Activated naive CD8-positive, alpha-beta T cell treated with anti-CD3 and anti-CD28 coated beads, Interleukin-2, amount 10 ng/mL, durations not matched to agents 7 days and 5 days (primary cell): Measurements from ENCODE around the gene LIMCH1. TPM values are rescaled to one million over a fixed set of nuclear protein-coding genes. Genes with fewer than 3 reads are reported as not detected.
"Not testable (repeated sequence)": the region's sequence is repeated elsewhere in the genome, so short reads cannot be mapped to it uniquely, and the experiment has no call there.

ENCODE experiments used
- ATAC-seq: fragments of 150-1000 bp; cut with Tn5 transposase; one replicate; pipeline ENCODE4 v1.10.0; 2021; ENCODE audit warnings: low read depth, moderate library complexity
- POLR2A ChIA-PET: fragments of 350-600 bp; sonication (Branson Sonifier 250); formaldehyde crosslinking; loops from one replicate; lab custom pipeline; 2021; ENCODE audit warnings: antibody characterized with exemption; lab: Charles Lee
- DNase-seq: peaks from one replicate; pipeline ENCODE4 v3.0.0; 2021
- H3K27ac Mint-ChIP-seq: one replicate; pipeline ENCODE4 v1.8.0; 2022; ENCODE audit warnings: mild to moderate bottlenecking, mixed read lengths
- H3K27me3 Mint-ChIP-seq: one replicate; pipeline ENCODE4 v1.8.0; 2022; ENCODE audit warnings: mild to moderate bottlenecking, moderate library complexity, mixed read lengths
- H3K36me3 Mint-ChIP-seq: one replicate; pipeline ENCODE4 v1.8.0; 2021; ENCODE audit warnings: mild to moderate bottlenecking, mixed read lengths
- H3K4me1 Mint-ChIP-seq: one replicate; pipeline ENCODE4 v1.8.0; 2021; ENCODE audit warnings: mixed read lengths
- H3K4me3 Mint-ChIP-seq: one replicate; pipeline ENCODE4 v1.8.0; 2022; ENCODE audit warnings: mild to moderate bottlenecking, moderate library complexity, mixed read lengths
- H3K9me3 Mint-ChIP-seq: one replicate; pipeline ENCODE4 v1.8.0; 2021; ENCODE audit warnings: mixed read lengths
- total RNA-seq, 2 experiments: library from RNA; stranded (reverse); gene quantifications; one replicate each; pipeline ENCODE4 v1.2.3, GENCODE V29; 2021

The LIMCH1 gene
- total RNA-seq: not detected

- no peak for ATAC-seq
- DNase-seq: no peak
- no peak within 1 kb of the TSS for H3K4me3 Mint-ChIP-seq
- no peaks in the 10 kb centered on the region for H3K9me3 Mint-ChIP-seq
- no peaks in the 10 kb centered on the region for H3K4me1 Mint-ChIP-seq
- POLR2A ChIA-PET: no interaction called here
- no peaks in the 10 kb centered on the region for H3K36me3 Mint-ChIP-seq
- H3K27ac Mint-ChIP-seq: no peak within 1 kb of the TSS
- no peaks in the 10 kb centered on the region for H3K27me3 Mint-ChIP-seq
These were observed at the start of gene LIMCH1 for GRCh38 chr4:41538017-41538733. TSS of gene LIMCH1 (plus strand) at chr4:41538157. CDS start at chr4:41605996, 67,839 bp downstream.

- H3K27me3 Mint-ChIP-seq, H3K4me1 Mint-ChIP-seq, H3K4me3 Mint-ChIP-seq, H3K9me3 Mint-ChIP-seq, H3K27ac Mint-ChIP-seq, DNase-seq, ATAC-seq, POLR2A ChIA-PET, H3K36me3 Mint-ChIP-seq: not testable (repeated sequence)
These were observed 46.8 kb upstream of the LIMCH1 start for GRCh38 chr4:41491081-41491576.

- no peaks in the 10 kb centered on the region for H3K4me1 Mint-ChIP-seq
- H3K36me3 Mint-ChIP-seq: no peaks in the 10 kb centered on the region
- no peak for ATAC-seq
- DNase-seq: no peak
- POLR2A ChIA-PET: no interaction called here
- no peaks in the 10 kb centered on the region for H3K9me3 Mint-ChIP-seq
- peaks cover 6% of the 10 kb centered on the region for H3K27me3 Mint-ChIP-seq
- no peak overlapping the region for H3K4me3 Mint-ChIP-seq
- no peak overlapping the region for H3K27ac Mint-ChIP-seq
These were observed 41.0 kb upstream of the LIMCH1 start for GRCh38 chr4:41496977-41497376.

- H3K36me3 Mint-ChIP-seq: no peaks in the 10 kb centered on the region
- peaks cover 1% of the 10 kb centered on the region for H3K9me3 Mint-ChIP-seq
- POLR2A ChIA-PET: no interaction called here
- no peak overlapping the region for H3K27ac Mint-ChIP-seq
- ATAC-seq: no peak
- H3K4me1 Mint-ChIP-seq: no peaks in the 10 kb centered on the region
- no peak for DNase-seq
- no peak overlapping the region for H3K4me3 Mint-ChIP-seq
- H3K27me3 Mint-ChIP-seq: peaks cover 6% of the 10 kb centered on the region
These were observed 39.8 kb upstream of the LIMCH1 start for GRCh38 chr4:41498177-41498576.

- Mint-ChIP-seq H3K9me3 (peaks cover 1% of the 10 kb centered on the region), H3K4me3 (no peak overlapping the region), H3K27me3 (peaks cover 3% of the 10 kb centered on the region), H3K36me3 (no peaks in the 10 kb centered on the region), H3K4me1 (no peaks in the 10 kb centered on the region), H3K27ac (no peak overlapping the region)
- DNase-seq (no peak), ATAC-seq (no peak)
- POLR2A ChIA-PET: no interaction called here
These were observed 33.7 kb upstream of the LIMCH1 start for GRCh38 chr4:41504167-41504818.

GRCh38 chr4:41505161-41505661 lies 32.7 kb upstream of the LIMCH1 start:
- ATAC-seq: no peak

GRCh38 chr4:41506130-41506529 lies 31.8 kb upstream of the LIMCH1 start:
- Mint-ChIP-seq H3K4me3 (no peak overlapping the region), H3K27me3 (no peaks in the 10 kb centered on the region), H3K9me3 (peaks cover 1% of the 10 kb centered on the region), H3K36me3 (no peaks in the 10 kb centered on the region), H3K27ac (no peak overlapping the region), H3K4me1 (no peaks in the 10 kb centered on the region)
- ATAC-seq (no peak), DNase-seq (no peak)
- POLR2A ChIA-PET: no interaction called here

More at GRCh38 chr4:41505161-41505661, 32.7 kb upstream of the LIMCH1 start:
- no peak overlapping the region for H3K27ac Mint-ChIP-seq
- no peaks in the 10 kb centered on the region for H3K36me3 Mint-ChIP-seq
- H3K27me3 Mint-ChIP-seq: peaks cover 3% of the 10 kb centered on the region
- no peak for DNase-seq
- peaks cover 1% of the 10 kb centered on the region for H3K9me3 Mint-ChIP-seq
- POLR2A ChIA-PET: no interaction called here
- H3K4me1 Mint-ChIP-seq: no peaks in the 10 kb centered on the region
- H3K4me3 Mint-ChIP-seq: no peak overlapping the region

GRCh38 chr4:41507291-41507947 lies 30.5 kb upstream of the LIMCH1 start:
- Mint-ChIP-seq H3K36me3 (no peaks in the 10 kb centered on the region), H3K4me3 (no peak overlapping the region), H3K4me1 (no peaks in the 10 kb centered on the region), H3K27me3 (no peaks in the 10 kb centered on the region), H3K9me3 (no peaks in the 10 kb centered on the region), H3K27ac (no peak overlapping the region)
- DNase-seq: no peak
- POLR2A ChIA-PET: no interaction called here
- no peak for ATAC-seq

- no peak for DNase-seq
- no peak overlapping the region for H3K27ac Mint-ChIP-seq
- no peak overlapping the region for H3K4me3 Mint-ChIP-seq
- no peaks in the 10 kb centered on the region for H3K4me1 Mint-ChIP-seq
- no peaks in the 10 kb centered on the region for H3K36me3 Mint-ChIP-seq
- POLR2A ChIA-PET: no interaction called here
- H3K9me3 Mint-ChIP-seq: no peaks in the 10 kb centered on the region
- no peak for ATAC-seq
- H3K27me3 Mint-ChIP-seq: no peaks in the 10 kb centered on the region
These were observed 28.5 kb upstream of the LIMCH1 start for GRCh38 chr4:41509451-41509866.

- Mint-ChIP-seq H3K4me1 (no peaks in the 10 kb centered on the region), H3K36me3 (no peaks in the 10 kb centered on the region), H3K27ac (no peak overlapping the region), H3K27me3 (no peaks in the 10 kb centered on the region), H3K4me3 (no peak overlapping the region), H3K9me3 (no peaks in the 10 kb centered on the region)
- ATAC-seq (no peak), DNase-seq (no peak)
- POLR2A ChIA-PET: no interaction called here
These were observed 27.8 kb upstream of the LIMCH1 start for GRCh38 chr4:41510179-41510578.

- Mint-ChIP-seq H3K4me3 (no peak overlapping the region), H3K4me1 (no peaks in the 10 kb centered on the region), H3K27me3 (no peaks in the 10 kb centered on the region), H3K36me3 (no peaks in the 10 kb centered on the region), H3K9me3 (no peaks in the 10 kb centered on the region), H3K27ac (no peak overlapping the region)
- no peak for DNase-seq
- POLR2A ChIA-PET: no interaction called here
- no peak for ATAC-seq
These were observed 25.8 kb upstream of the LIMCH1 start for GRCh38 chr4:41512136-41512535.

GRCh38 chr4:41512596-41512995 lies 25.4 kb upstream of the LIMCH1 start:
- H3K27ac Mint-ChIP-seq: no peak overlapping the region
- no peak for ATAC-seq
- no peak for DNase-seq
- H3K36me3 Mint-ChIP-seq: no peaks in the 10 kb centered on the region
- no peaks in the 10 kb centered on the region for H3K27me3 Mint-ChIP-seq
- no peaks in the 10 kb centered on the region for H3K4me1 Mint-ChIP-seq
- no peaks in the 10 kb centered on the region for H3K9me3 Mint-ChIP-seq
- H3K4me3 Mint-ChIP-seq: no peak overlapping the region
- POLR2A ChIA-PET: no interaction called here

- no peak overlapping the region for H3K27ac Mint-ChIP-seq
- DNase-seq (no peak), ATAC-seq (no peak)
- POLR2A ChIA-PET: no interaction called here
- no peaks in the 10 kb centered on the region for H3K27me3 Mint-ChIP-seq
- H3K36me3 Mint-ChIP-seq: no peaks in the 10 kb centered on the region
- H3K4me1 Mint-ChIP-seq: no peaks in the 10 kb centered on the region
- H3K4me3 Mint-ChIP-seq: no peak overlapping the region
- H3K9me3 Mint-ChIP-seq: no peaks in the 10 kb centered on the region
These were observed 23.8 kb upstream of the LIMCH1 start for GRCh38 chr4:41514169-41514568.
